IMR-90 (cell line): ENCODE data around the gene BCL2L1. TPM values are rescaled to one million over a fixed set of nuclear protein-coding genes. Genes with fewer than 3 reads are reported as not detected.
"Not testable (repeated sequence)": the region's sequence is repeated elsewhere in the genome, so short reads cannot be mapped to it uniquely, and the experiment has no call there.

ENCODE experiments used
- ATAC-seq: fragments of 200-7000 bp; cut with Tn5 transposase; 2 replicates; pipeline ENCODE4 v1.9.1; 2020; ENCODE audit warnings: low read depth, mild to moderate bottlenecking, moderate library complexity
- BruUV-seq: library from RNA; stranded (reverse); fragments of 400-500 nt; replicated peaks from 2 replicates; lab custom pipeline; 2021; lab: Mats Ljungman, UMichigan
- CTCF ChIA-PET: fragments of 300-600 bp; formaldehyde crosslinking; extraction: SDS; loops from one replicate; lab custom pipeline; 2021; ENCODE audit warnings: antibody characterized with exemption; lab: Yijun Ruan, JAX
- POLR2A ChIA-PET: fragments of 300-600 bp; sonication (Branson Sonifier 250); formaldehyde crosslinking; loops from one replicate; lab custom pipeline; 2022; ENCODE audit warnings: antibody characterized with exemption; ENCODE audit not compliant: unreplicated experiment; lab: Charles Lee
- DNase-seq: peaks from one replicate; pipeline ENCODE4 v3.0.0; 2013
- H2AFZ ChIP-seq: replicated peaks from 2 replicates; pipeline ENCODE3; 2013; ENCODE audit warnings: low read length, mild to moderate bottlenecking; ENCODE audit not compliant: poor library complexity
- H2AK5ac ChIP-seq: 2 replicates; pipeline ENCODE4 v1.6.1; 2013; ENCODE audit warnings: low read depth, low read length, inconsistent platforms
- H2AK9ac ChIP-seq: replicated peaks from 2 replicates; pipeline ENCODE3; 2013; ENCODE audit warnings: mild to moderate bottlenecking, low read depth, low read length, moderate library complexity; ENCODE audit not compliant: poor library complexity
- H2BK120ac ChIP-seq: 2 replicates; pipeline ENCODE4 v1.6.1; 2013; ENCODE audit warnings: low read depth, low read length, inconsistent platforms
- H2BK15ac ChIP-seq: 3 replicates; pipeline ENCODE4 v1.6.1; 2013; ENCODE audit warnings: low read depth, low read length, inconsistent platforms
- H2BK20ac ChIP-seq: 2 replicates; pipeline ENCODE4 v1.6.1; 2013; ENCODE audit warnings: low read depth, mild to moderate bottlenecking, inconsistent platforms, low read length, moderate library complexity
- H2BK5ac ChIP-seq: 2 replicates; pipeline ENCODE4 v1.6.1; 2013; ENCODE audit warnings: mild to moderate bottlenecking, low read depth, low read length, inconsistent platforms; ENCODE audit not compliant: poor library complexity, severe bottlenecking
- H3K14ac ChIP-seq: replicated peaks from 2 replicates; pipeline ENCODE4 v1.6.1; 2013; ENCODE audit warnings: low read depth, low read length, inconsistent platforms
- H3K18ac ChIP-seq: 2 replicates; pipeline ENCODE4 v1.6.1; 2013; ENCODE audit warnings: low read depth, low read length, control low read depth
- H3K23ac ChIP-seq: 2 replicates; pipeline ENCODE4 v1.6.1; 2013; ENCODE audit warnings: low read depth, low read length, inconsistent platforms
- H3K27ac ChIP-seq: 2 replicates; pipeline ENCODE4 v1.5.1; 2013; ENCODE audit warnings: mild to moderate bottlenecking, control low read depth, low read length; ENCODE audit not compliant: insufficient read depth
- H3K27me3 ChIP-seq: 2 replicates; pipeline ENCODE4 v1.6.1; 2013; ENCODE audit warnings: low read length; ENCODE audit not compliant: control insufficient read depth, insufficient read depth
- H3K36me3 ChIP-seq: 2 replicates; pipeline ENCODE4 v1.6.1; 2013; ENCODE audit warnings: low read length, mixed read lengths; ENCODE audit not compliant: control insufficient read depth, insufficient read depth
- H3K4ac ChIP-seq: 2 replicates; pipeline ENCODE4 v1.6.1; 2013; ENCODE audit warnings: low read depth, low read length, inconsistent platforms
- H3K4me1 ChIP-seq: 2 replicates; pipeline ENCODE4 v1.6.1; 2013; ENCODE audit warnings: low read length, mixed read lengths; ENCODE audit not compliant: control insufficient read depth, insufficient read depth
- H3K4me2 ChIP-seq: 2 replicates; pipeline ENCODE4 v1.6.1; 2013; ENCODE audit warnings: low read depth, mild to moderate bottlenecking, control low read depth, low read length, moderate library complexity
- H3K4me3 ChIP-seq: 2 replicates; pipeline ENCODE4 v1.5.1; 2013; ENCODE audit warnings: low read depth, mild to moderate bottlenecking, control low read depth, low read length, moderate library complexity; ENCODE audit not compliant: insufficient read depth
- H3K56ac ChIP-seq: 2 replicates; pipeline ENCODE4 v1.6.1; 2013; ENCODE audit warnings: low read length, inconsistent platforms; ENCODE audit not compliant: insufficient read depth; ENCODE audit errors: extremely low read depth
- H3K79me1 ChIP-seq, 2 experiments: 2 replicates each; pipeline ENCODE4 v1.6.1; 2013; ENCODE audit warnings: low read length in 2 of 2, inconsistent platforms in 1 of 2, low read depth in 1 of 2
- H3K9ac ChIP-seq: 2 replicates; pipeline ENCODE4 v1.6.1; 2013; ENCODE audit warnings: low read depth, low read length, control low read depth
- H3K9me1 ChIP-seq: 2 replicates; pipeline ENCODE4 v1.6.1; 2013; ENCODE audit warnings: low read length, inconsistent platforms; ENCODE audit not compliant: insufficient read depth
- H3K9me3 ChIP-seq: 2 replicates; pipeline ENCODE4 v1.6.1; 2013; ENCODE audit warnings: low read length; ENCODE audit not compliant: control insufficient read depth, insufficient read depth
- H4K20me1 ChIP-seq: 2 replicates; pipeline ENCODE4 v1.6.1; 2013; ENCODE audit warnings: low read length, inconsistent platforms; ENCODE audit not compliant: insufficient read depth
- H4K5ac ChIP-seq: 2 replicates; pipeline ENCODE4 v1.6.1; 2013; ENCODE audit warnings: mild to moderate bottlenecking, low read depth, low read length, control low read depth
- H4K8ac ChIP-seq, 2 experiments: 2 replicates each; pipeline ENCODE4 v1.6.1; 2013; ENCODE audit warnings: low read depth in 2 of 2, low read length in 2 of 2, control low read depth in 1 of 2, inconsistent platforms in 1 of 2
- H4K91ac ChIP-seq: 2 replicates; pipeline ENCODE4 v1.6.1; 2013; ENCODE audit warnings: low read depth, low read length, inconsistent platforms; ENCODE audit not compliant: insufficient read depth
- MAFK ChIP-seq: IDR thresholded peaks from 2 replicates; pipeline ENCODE4 v1.6.1; 2012; ENCODE audit warnings: low read depth, low read length, improper control_type of control experiment
- POLR2A ChIP-seq: IDR thresholded peaks from 2 replicates; pipeline ENCODE4 v1.6.1; 2012; ENCODE audit warnings: mild to moderate bottlenecking, low read depth, low read length
- USF2 ChIP-seq: fragments of 150-350 bp; IDR thresholded peaks from 2 replicates; pipeline ENCODE4 v1.6.1; 2017; ENCODE audit warnings: mild to moderate bottlenecking, antibody characterized with exemption, low read length, low read depth
- WGBS, 2 experiments: methylation state at CpG; one replicate each; pipeline versions ENCODE4 v1.1.5 to v1.1.7; 2013; ENCODE audit warnings: missing lambda C conversion rate in 2 of 2; ENCODE audit not compliant: insufficient read length in 1 of 2; ENCODE audit errors: extremely low coverage in 2 of 2; 5-methylcytosine and 5-hydroxymethylcytosine counted together
- dilution Hi-C: fragments of 300-500 bp; cut with HindIII; formaldehyde crosslinking; loops from one replicate; pipeline ENCODE4 v1.14.3; 2018; ENCODE audit warnings: low sequenced_read_pairs; ENCODE audit not compliant: unreplicated experiment
- in situ Hi-C: fragments of 300-500 bp; cut with MboI; formaldehyde crosslinking; loops from 3 replicates; pipeline ENCODE4 v1.14.3; 2019; ENCODE audit warnings: low sequenced_read_pairs, inconsistent platforms, mixed read lengths
- intact Hi-C: fragments of 100-400 bp; cut with micrococcal nuclease; formaldehyde crosslinking; loops from 2 replicates; pipeline ENCODE4 v1.10.0; 2022
- polyA plus RNA-seq, 3 experiments: library from polyadenylated mRNA; depleted of rRNA; stranded (reverse); fragments of >200 nt; gene quantifications; 2 replicates each; pipeline ENCODE4 v1.2.3, GENCODE V29; 2012; ENCODE audit warnings: low replicate concordance in 1 of 3
- total RNA-seq: library from RNA; depleted of rRNA; stranded (reverse); fragments of >200 nt; gene quantifications from 2 replicates; pipeline ENCODE4 v1.2.3, GENCODE V29; 2012
- TF ChIP-seq, protein P1 (sequence below): fragments of 150-350 bp; IDR thresholded peaks from 2 replicates; pipeline ENCODE4 v1.6.1; 2016; ENCODE audit warnings: low read depth, mild to moderate bottlenecking, low read length, moderate library complexity, borderline replicate concordance

The BCL2L1 gene
- total and polyA plus RNA-seq, 2 of the 4 experiments (the other 2 are of a cell fraction), result 40.2 to 41.9 TPM

DNA sequence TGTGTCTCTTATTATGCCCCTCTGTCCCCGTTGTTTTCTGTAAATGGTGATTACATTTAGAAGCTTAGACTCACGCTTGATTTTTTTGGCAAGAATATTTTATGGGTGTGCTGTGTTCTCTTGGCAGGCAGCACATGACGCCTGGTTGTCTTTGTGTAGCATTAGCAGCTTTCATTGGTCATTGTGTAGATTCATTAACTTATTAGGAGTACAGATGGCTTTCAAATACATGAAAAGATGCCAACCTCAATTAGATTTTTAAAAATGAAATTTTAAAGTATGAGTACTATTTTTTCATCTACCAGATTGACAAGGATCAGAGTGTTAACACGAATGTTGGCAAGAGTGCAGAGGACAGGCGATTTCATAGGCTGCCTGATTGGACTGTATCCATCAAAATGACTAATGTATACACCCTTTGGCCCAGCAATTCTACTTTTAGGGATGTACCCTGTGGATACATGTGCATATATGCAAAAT lies 69.7 kb downstream of the BCL2L1 start:
- no peak overlapping the region for H4K91ac ChIP-seq
- H2BK15ac ChIP-seq, result no peak overlapping the region
- H4K5ac ChIP-seq, result no peak overlapping the region
- peaks cover 6% of the 10 kb centered on the region; the same call in 1 of the 2 replicates for H3K4me1 ChIP-seq
- no peaks in the 10 kb centered on the region for H4K20me1 ChIP-seq
- TF ChIP-seq USF2, result peak; percentile 45
- TF ChIP-seq MAFK, result no peak
- no peak for TF ChIP-seq POLR2A
- TF ChIP-seq, protein P1, sequence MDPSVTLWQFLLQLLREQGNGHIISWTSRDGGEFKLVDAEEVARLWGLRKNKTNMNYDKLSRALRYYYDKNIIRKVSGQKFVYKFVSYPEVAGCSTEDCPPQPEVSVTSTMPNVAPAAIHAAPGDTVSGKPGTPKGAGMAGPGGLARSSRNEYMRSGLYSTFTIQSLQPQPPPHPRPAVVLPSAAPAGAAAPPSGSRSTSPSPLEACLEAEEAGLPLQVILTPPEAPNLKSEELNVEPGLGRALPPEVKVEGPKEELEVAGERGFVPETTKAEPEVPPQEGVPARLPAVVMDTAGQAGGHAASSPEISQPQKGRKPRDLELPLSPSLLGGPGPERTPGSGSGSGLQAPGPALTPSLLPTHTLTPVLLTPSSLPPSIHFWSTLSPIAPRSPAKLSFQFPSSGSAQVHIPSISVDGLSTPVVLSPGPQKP, result no peak
- peaks cover 4% of the 10 kb centered on the region for H3K9me1 ChIP-seq
- no peaks in the 10 kb centered on the region for H3K79me1 ChIP-seq
- H3K14ac ChIP-seq, result no peak overlapping the region
- H2BK5ac ChIP-seq, result no peak overlapping the region
- ATAC-seq (peak; percentile 74), DNase-seq (peak; percentile 43)
- H3K27ac ChIP-seq, result no peak overlapping the region
- no peak overlapping the region for H3K4ac ChIP-seq
- no peak overlapping the region for H3K4me3 ChIP-seq
- H4K8ac ChIP-seq, result no peak overlapping the region
- ChIA-PET CTCF (interaction anchor here (1.4 to 1.6 kb wide), 2 partner anchors 9 to 12 kb away, joined by 4 to 5 read pairs; no protein-coding TSS in a partner anchor), POLR2A (no interaction called here)
- H3K4me2 ChIP-seq, result peak overlapping the region; percentile 40
- intact Hi-C loops, result no loop called here
- H3K9ac ChIP-seq, result no peak overlapping the region
- H3K56ac ChIP-seq, result no peak overlapping the region
- no peak overlapping the region for H3K23ac ChIP-seq
- no peak overlapping the region for H2AK9ac ChIP-seq
- no peak overlapping the region for H3K18ac ChIP-seq
- H2AFZ ChIP-seq, result no peak overlapping the region
- H2BK120ac ChIP-seq, result no peak overlapping the region
- in situ Hi-C loops, result no loop called here
- H2BK20ac ChIP-seq, result no peak overlapping the region
- BruUV-seq, result no TSS peak
- dilution Hi-C loops, result no loop called here
- H3K9me3 ChIP-seq, result no peaks in the 10 kb centered on the region
- H2AK5ac ChIP-seq, result no peak overlapping the region
- H3K36me3 ChIP-seq, result no peaks in the 10 kb centered on the region
- H3K27me3 ChIP-seq, result no peaks in the 10 kb centered on the region
- WGBS, 2 experiments, result no CpG with 5 or more reads among the region's 5 CpGs

- H3K9me1 ChIP-seq, H3K4me2 ChIP-seq, H3K27ac ChIP-seq, H3K23ac ChIP-seq, H3K79me1 ChIP-seq, H3K27me3 ChIP-seq, H4K20me1 ChIP-seq, H2BK5ac ChIP-seq, H2BK15ac ChIP-seq, DNase-seq, H3K4me3 ChIP-seq, in situ Hi-C loops, H3K56ac ChIP-seq, H4K91ac ChIP-seq, H4K5ac ChIP-seq, BruUV-seq, H3K4me1 ChIP-seq, dilution Hi-C loops, H2AFZ ChIP-seq, H2AK5ac ChIP-seq, H2BK120ac ChIP-seq, H3K4ac ChIP-seq, H3K36me3 ChIP-seq, H3K18ac ChIP-seq, H2BK20ac ChIP-seq, ATAC-seq, H4K8ac ChIP-seq, intact Hi-C loops, H3K9me3 ChIP-seq, POLR2A ChIA-PET, H3K14ac ChIP-seq, H2AK9ac ChIP-seq, H3K9ac ChIP-seq: not testable (repeated sequence)
- WGBS, 2 experiments, result no CpG with 5 or more reads among the region's 3 CpGs
- CTCF ChIA-PET, result interaction anchor here (0.9 to 1.2 kb wide), 2 partner anchors 14 to 75 kb away, joined by 3 to 4 read pairs; no protein-coding TSS in a partner anchor
Measured at GRCh38 chr20:31648104-31648503, 74.6 kb downstream of the BCL2L1 start.
